Retinal pigment epithelial cell (primary cell): ENCODE measurements around the gene SIRT7.

Experiments used
- DNase-seq: peaks from one replicate; pipeline ENCODE4 v3.0.0-alpha.2; 2010; ENCODE audit warnings: low read depth
- H3K4me3 ChIP-seq: 2 replicates; pipeline ENCODE4 v1.5.1; 2011; ENCODE audit warnings: mild to moderate bottlenecking, low read length, control low read depth, moderate library complexity
- CTCF ChIP-seq: conservative IDR thresholded peaks from 2 replicates; pipeline ENCODE4 v1.5.1; 2011; ENCODE audit warnings: low read depth, low read length, control low read depth, inconsistent platforms

The SIRT7 gene

GRCh38 chr17:81952792-81953228 is 34.8 kb upstream of the SIRT7 start:
- DNase-seq = no peak
- no peak for TF ChIP-seq CTCF
- H3K4me3 ChIP-seq = no peak overlapping the region

GRCh38 chr17:81951785-81952684 is 34.1 kb upstream of the SIRT7 start:
- H3K4me3 ChIP-seq = no peak overlapping the region
- no peak for TF ChIP-seq CTCF

GRCh38 chr17:81950501-81950900 is 32.5 kb upstream of the SIRT7 start:
- H3K4me3 ChIP-seq = no peak overlapping the region

More at GRCh38 chr17:81951785-81952684, 34.1 kb upstream of the SIRT7 start:
- no peak for DNase-seq

GRCh38 chr17:81948635-81949378 is 30.8 kb upstream of the SIRT7 start:
- no peak overlapping the region for H3K4me3 ChIP-seq
- DNase-seq = no peak
- TF ChIP-seq CTCF = no peak

More at GRCh38 chr17:81950501-81950900, 32.5 kb upstream of the SIRT7 start:
- no peak for DNase-seq
- no peak for TF ChIP-seq CTCF

GRCh38 chr17:81947189-81947588 is 29.2 kb upstream of the SIRT7 start, which contains the start of gene MYADML2:
TSS of gene MYADML2 (minus strand) at chr17:81947233. CDS start at chr17:81941741, 5,492 bp downstream.
- no peak for TF ChIP-seq CTCF
- no peak within 1 kb of the TSS for H3K4me3 ChIP-seq
- DNase-seq = no peak

- H3K4me3 ChIP-seq = no peak overlapping the region
- TF ChIP-seq CTCF = no peak
- no peak for DNase-seq
Measured at GRCh38 chr17:81944858-81945257, 26.9 kb upstream of the SIRT7 start.
